ENCODE results near the gene NEAT1. TPM values are rescaled to one million over a fixed set of nuclear protein-coding genes. Genes with fewer than 3 reads are reported as not detected.
A peak's percentile ranks its signal among the peaks of the same experiment; 100 is the strongest.

The NEAT1 gene
- total RNA-seq, 2 donors from 2014 or later: 818 to 1,135 TPM

DNA sequence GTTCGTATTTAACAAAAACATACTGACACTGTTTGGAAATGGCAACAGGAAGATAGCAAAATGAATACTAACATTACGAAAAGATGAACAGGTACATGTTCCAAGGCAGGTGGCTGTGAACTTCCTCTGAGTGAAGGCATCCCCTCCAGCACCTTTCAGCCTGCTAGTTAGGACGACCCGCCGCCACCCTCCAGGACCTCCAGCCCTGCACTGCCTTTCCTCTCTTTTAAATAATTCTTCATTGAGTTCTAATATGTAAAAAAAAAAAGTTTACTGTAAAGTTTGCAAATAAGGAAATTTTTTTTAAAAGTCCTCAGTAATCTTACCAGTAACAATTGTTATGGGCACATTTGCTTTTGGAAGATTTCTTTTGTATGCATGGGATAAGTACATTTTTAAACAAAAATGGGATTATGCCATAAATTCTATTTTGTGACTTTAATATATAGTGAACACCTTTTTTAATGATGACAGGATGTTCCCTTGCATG, 6.0 kb downstream of the NEAT1 start:
- intact Hi-C loops (cut with DNase I, micrococcal nuclease): no loop called here

DNA sequence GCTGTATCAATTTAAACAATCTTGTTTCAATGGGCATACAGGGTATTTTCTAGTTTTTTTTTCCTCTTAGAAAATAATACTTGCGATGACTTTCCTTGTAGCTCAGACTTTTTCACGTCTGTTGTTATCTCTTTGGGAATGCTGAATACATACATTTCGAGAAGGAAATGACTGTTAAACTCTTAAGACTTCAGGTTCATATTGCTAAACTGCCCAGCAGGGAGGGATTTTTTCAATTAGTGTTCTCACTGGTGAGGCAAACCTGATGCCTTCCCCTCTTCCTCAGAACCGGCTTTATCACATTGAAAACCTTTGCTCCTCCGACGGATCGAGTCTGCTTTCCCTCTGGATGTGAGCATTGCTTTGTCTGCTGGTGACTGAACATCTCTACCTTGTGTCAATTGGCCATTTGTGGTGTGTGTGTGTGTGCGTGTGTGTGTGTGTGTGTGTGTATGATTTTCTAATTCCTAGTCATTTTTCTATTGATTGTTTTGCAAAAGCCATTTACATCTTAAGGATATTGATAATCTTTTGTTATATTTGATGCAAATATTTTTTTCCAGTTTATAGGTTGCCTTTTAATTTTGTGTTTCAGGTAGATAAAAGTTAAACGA, 6.6 kb downstream of the NEAT1 start:
- intact Hi-C loops (cut with DNase I, micrococcal nuclease): no loop called here
- peak; percentile 28 to 37 for DNase-seq
- ATAC-seq: peak; percentile 1

More for the DNA sequence above, 6.0 kb downstream of the NEAT1 start:
- peak; percentile 38 to 46 for DNase-seq
- ATAC-seq: peak; percentile 1

DNA sequence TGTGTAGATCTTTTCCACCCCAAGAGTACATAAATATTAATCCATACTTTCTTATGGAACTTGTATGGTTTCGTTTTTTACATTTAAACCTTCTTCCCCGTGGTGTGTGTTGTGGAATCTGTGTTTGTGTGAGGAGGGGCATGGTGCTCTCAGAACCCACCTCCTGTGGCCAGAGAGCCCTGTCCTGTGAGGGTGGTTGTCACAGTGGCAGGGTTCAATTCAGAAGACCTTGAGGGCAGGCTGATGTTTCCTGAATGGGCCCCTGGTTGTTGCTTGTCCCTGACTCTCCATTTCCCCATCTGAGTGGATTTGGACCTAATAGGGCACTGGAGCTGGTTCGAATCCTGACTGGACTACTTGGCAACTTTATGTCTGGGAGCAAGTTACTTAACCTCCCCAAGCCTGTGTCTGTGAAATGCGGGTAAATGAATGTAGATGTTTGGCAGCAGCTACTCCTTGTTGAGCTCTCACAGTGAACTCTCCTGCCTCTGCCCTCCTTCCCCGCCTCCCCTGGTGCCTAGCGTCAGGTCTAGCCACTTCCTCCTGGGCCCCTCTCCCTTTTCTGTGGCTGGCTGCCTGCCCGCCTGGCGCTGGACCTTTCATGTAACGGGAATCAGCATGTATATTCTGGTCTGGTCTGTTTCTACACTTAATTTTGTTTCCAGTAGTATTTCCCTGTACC, 7.3 kb downstream of the NEAT1 start:
- intact Hi-C loops (cut with DNase I, micrococcal nuclease): no loop called here
- DNase-seq (peak; percentile 73 to 74), ATAC-seq (peak; percentile 11)

DNA sequence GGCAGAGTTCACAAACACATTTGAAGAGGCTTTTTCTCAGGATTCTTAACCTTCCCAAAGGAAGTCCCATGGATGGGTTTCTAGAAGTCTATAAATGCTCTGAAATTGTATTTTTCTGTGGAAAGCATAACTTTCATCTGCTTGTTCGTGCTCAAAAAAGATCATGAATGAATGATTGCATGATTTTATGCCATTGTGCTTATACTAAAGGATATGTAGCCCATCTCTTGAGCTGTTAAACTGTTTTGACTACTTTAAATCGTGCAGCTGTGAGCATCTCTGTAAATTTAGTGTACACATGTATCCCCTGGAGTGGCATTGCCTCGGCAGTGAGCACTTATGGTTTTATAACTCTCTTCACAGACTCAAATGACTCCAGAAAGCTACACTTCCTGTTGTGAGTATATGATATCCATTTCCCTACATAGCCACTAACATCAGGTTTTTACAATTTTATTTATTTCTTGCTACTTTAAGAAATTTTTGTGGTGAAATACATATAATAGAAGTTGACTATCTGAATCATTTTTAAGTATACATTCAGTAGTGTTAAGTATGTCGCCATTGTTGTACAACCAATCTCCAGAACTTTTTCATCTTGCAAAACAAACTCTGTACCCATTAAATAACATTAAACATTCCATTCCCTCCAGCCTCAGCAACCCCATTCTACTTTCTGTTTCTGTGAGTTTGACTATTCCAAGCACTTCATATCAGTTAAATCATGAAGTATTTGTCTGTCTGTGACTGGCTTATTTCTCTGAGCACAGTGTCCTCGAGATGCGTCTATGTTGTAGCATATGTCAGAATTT, 8.0 kb downstream of the NEAT1 start:
- peak; percentile 21 to 25 for DNase-seq
- intact Hi-C loops (cut with DNase I, micrococcal nuclease): no loop called here
- peak; percentile 12 for ATAC-seq

DNA sequence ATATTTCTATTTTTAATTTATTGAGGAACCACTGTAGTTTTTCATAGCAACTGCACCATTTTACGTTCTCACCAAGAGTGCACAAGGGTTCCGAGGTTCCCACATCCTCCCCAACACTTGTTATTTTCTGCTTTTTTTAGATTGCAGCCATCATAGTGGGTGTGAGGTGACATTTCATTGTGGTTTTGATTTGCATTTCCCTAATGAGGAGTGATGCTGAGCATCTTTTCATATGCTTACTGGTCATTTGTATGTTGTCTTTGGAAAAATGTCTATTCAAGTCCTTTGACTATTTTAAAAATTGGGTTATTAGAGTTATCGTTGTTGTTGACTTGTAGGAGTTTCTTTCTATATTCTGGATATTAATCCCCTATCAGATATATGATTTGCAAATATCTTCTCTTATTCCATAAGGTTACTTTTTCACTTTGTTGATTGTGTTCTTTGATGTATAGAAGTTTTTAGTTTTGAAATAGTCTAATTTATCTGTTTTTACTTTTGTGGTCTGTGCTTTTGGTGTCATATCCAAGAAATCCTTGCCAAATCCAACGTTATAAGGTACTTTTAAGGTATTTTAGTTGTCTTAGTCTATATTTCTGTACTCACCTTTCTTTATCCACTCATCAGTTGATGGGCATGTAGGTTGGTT, 9.0 kb downstream of the NEAT1 start:
- DNase-seq (no peak), ATAC-seq (no peak)
- intact Hi-C loops (cut with DNase I, micrococcal nuclease): no loop called here

DNA sequence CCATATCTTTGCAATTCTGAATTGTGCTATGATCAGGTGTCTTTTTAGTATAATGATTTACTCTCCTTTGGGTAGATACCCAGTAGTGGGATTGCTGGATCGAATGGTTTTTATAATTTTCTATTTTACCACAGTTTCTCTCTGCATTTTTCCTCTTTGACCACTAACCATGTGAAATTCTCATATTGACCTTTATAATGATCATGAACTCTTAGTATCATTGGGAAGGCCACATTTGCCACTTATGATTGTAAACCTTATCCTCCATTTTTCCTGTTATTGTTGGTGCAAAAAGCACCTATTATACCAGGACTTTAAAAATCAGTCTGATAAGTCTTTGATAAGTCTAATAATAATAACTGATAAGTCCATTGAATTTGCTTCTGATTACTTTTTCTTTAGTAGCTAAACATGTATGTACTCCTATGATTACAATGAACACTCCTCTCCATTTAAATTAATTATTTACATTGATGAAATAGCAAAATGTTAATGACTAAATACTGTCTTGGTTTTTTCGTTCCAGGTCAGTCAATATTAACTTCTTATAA, 9.6 kb downstream of the NEAT1 start:
- no peak for DNase-seq
- ATAC-seq: no peak
- intact Hi-C loops (cut with DNase I, micrococcal nuclease): no loop called here

DNA sequence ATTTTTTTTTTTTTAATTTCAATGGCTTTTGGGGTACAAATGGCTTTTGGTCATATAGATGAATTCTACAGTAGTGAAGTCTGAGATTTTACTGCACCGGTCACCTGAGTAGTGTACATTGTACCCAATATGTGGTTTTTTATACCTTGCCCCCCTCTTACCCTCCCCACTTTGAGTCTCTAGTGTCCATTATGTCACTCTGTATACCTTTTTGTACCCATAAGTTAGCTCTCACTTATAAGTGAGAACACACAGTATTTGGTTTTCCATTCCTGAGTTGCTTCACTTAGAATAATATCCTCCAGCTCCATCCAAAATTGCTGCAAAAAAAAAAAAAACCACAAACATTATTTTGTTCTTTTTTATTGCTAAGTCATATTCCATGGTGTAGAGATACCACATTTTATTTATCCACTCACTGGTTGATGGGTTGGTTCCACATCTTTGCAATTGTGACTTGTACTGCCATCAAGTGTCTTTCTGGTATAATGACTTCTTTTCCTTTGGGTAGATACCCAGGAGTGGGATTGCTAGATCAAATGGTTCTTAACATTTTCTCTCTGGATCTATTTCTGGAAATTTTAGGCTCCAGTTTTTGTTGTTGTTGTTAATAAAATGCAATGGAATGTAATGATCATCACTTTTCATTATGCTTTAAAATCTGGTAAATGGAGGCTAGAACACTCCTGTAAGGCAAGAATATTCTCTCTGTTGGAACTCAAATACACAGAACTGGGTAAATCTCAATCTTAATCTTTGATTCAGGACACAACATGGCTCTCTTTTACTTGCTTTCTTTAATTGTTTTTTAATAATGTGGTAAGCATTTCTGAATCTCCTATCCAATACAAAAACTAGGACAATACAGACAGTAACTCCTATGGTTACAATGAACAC, 10.3 kb downstream of the NEAT1 start:
- DNase-seq (no peak), ATAC-seq (no peak)
- intact Hi-C loops (cut with DNase I, micrococcal nuclease): no loop called here

DNA sequence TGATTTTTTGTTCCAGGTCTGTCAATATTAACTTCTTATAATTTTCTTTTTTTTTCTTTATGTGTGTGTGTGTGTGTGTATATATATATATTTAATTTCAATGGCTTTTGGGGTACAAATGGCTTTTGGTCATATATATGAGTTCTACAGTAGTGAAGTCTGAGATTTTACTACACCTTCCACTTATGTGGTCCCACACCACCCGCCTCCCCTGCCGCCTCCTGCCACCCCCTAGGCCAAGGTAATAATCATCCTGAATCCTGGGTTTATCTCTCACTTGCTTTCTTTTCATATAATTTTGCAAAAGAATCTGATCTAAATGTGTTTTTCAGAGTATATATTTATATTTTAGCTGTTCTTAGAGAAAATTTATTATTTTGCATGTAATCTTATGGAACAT, 11.1 kb downstream of the NEAT1 start:
- ATAC-seq (no peak), DNase-seq (peak in 1 of 2 donors; percentile 3)
- intact Hi-C loops (cut with DNase I, micrococcal nuclease): no loop called here

DNA sequence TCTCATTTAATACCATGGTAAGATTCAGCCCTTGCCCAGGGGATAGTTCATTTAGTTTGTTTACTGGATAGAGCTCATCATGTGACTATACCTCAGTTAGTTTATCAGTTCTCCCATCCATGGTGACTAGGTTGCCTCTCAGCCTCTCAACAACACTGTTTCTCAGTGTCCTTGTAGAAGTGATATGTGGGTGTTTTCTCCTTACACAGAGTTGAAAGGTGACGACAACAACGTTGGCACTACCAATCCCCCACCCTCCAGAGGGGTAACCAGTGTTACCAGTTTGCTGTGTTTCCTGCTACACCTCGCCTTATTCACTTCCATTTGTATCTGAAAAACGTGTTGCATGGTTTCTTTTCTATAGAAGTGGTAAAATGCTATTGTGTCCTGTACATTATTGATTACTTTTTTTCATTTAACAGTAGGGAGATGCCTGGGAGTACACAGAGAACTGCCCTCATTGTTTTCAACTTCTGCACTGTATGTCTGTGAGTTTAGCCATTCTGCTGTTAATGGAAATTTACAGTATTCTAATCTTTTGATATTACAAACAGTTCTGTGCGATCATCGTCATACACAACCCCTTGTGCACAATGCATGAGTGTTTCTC, 11.6 kb downstream of the NEAT1 start:
- ATAC-seq (no peak), DNase-seq (peak in 1 of 2 donors; percentile 2)
- intact Hi-C loops (cut with DNase I, micrococcal nuclease): no loop called here

DNA sequence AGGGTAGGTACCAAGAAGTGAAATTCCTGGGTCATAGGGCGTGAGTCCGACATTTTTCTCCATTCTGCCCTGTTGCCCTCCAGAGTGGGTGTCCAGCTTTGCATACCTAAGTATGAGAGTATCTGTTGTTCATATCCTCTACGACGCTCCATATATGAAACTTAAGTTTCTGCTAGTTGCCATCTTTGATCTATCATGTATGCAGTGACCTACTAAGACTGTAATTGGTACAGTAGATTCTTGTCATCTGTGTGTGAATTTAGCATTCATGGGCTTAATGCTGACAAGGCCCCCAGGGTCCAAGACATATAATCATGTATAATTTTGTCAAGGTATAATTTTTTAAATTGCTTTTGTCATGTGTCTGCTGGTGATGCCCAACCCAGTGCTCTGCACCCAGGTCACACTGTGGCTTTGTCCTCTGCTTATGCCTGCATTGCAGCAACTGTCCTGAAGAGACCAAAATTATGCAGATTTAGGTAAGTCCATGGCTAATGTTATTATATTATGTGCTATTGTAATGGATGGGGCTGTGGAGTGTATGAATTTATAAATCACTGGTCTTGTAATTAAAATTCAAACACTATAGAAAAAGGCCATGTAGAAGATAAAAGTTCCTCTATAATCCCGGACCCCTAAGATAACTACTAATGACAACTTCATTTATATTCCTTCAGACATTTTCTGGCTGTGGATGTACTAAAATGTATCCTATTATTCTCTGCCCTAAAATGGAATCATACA, 12.2 kb downstream of the NEAT1 start:
- intact Hi-C loops (cut with DNase I, micrococcal nuclease): no loop called here
- ATAC-seq: no peak
- DNase-seq: no peak

DNA sequence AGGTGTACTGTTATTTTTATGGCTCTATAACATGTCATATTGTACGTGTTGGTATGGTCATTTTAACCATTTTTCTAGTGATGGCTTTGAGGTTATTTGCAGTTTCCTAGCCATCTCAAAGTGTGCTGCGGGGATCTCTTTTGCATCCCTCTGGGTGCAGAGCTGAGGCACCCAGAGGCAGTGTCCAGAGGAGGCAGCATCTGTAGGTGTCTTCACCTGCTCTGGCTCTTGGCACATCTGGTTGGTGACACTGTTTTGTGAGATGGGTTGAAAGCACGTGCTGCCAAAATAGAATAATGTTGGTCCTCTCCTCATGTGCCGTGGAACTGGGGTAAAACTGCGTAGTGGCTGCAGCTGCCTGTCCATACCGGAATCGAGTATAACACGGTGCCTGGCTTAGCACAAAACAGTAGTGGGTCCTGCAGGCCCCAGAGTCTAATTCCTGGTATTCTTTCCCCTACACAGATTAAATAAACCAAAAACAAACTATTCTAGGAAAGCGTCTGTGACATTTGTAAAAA, 12.9 kb downstream of the NEAT1 start:
- intact Hi-C loops (cut with DNase I, micrococcal nuclease): no loop called here
- ATAC-seq (no peak), DNase-seq (peak in 1 of 2 donors; percentile 24)

DNA sequence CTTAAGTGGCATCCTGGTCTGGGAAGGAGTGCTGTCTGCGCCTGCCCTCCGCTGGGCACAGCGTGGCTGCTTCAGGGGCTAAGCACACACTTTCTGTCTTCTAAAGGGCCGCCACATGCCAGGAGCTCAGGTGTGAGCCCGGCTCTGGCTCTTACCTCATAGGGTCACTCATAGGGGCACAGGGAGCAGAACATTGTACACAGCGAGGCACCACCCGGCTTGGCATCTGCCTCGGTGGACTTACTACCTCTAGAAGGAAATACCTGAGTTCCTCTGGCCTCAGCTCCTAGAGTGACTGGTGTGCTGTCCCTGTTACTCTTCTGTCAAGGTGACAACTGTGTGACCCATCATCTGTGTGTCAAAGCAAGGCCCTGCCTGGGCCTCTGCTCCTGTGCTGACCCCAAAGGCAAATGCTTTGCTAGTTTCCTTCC, 13.4 kb downstream of the NEAT1 start:
- peak; percentile 8 for ATAC-seq
- DNase-seq: peak in 1 of 2 donors; percentile 22
- intact Hi-C loops (cut with DNase I, micrococcal nuclease): no loop called here

DNA sequence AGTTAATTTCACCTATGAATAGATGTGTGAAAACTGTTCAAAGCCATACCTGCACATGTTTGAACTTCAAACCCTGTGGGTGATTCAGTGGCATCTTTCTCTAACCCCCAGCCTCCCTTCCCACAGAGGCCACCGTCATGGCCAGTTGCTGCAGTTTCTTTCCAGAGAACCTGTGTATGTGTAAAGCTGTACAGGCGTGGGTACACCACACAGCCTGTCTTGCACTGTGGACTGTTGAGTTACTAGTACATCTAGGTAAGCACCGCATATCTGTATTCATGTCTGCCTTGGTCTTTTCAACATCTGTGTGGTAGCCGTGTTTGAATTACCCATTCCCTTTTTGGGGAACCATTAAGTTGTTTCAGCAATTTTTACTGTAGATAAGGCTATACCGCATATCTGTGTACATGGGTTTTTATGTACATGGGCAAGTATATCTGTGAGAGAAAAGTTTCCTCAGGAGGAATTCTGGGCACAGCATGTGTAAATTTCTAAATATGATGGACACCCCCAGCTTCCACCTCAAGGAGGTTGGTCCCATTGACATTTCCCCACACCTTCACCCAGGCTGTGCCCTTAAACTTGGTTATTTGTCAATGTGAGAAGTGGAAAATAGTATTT, 13.9 kb downstream of the NEAT1 start:
- DNase-seq: no peak
- peak; percentile 10 for ATAC-seq
- intact Hi-C loops (cut with DNase I, micrococcal nuclease): no loop called here

DNA sequence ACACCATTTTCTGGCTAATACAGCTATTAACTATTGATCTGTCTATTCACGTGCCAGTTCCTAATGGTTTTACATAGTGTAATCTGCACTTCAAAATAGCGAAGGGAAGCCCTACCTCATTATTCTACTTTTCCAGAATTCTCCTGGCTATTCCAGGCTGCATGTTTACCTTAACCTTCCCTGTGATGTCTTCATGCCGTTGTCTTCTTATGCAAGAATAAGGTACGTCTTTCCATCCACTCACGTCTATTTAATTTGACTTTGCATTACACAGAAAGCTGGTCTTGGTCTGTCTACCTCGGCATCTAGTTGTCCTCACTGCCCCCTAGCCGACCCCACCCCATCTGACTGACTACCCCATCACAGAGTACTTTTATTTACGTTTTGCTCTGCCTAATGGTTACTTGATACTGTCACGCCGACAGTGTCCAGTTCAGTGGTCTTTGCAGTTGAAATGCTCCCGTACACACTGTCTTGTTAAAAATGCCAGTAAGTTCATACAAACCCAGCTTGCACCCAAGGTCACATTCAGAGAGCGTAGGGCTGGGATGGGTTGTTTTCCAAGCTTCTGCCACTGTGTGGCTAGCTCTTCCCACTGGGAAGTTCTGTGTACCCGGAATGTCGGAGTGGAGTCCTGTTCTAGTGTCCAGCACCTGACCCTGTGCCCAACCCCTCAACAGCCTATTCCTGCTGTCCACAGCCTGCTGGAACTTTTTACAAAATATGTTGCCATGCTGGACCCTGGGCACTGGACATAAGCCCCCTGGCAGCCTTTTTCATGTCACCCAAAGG, 15.0 kb downstream of the NEAT1 start:
- intact Hi-C loops (cut with DNase I, micrococcal nuclease): no loop called here
- ATAC-seq (no peak), DNase-seq (no peak)
